ENCODE measurements around the gene DTYMK. TPM values are rescaled to one million over a fixed set of nuclear protein-coding genes. Genes with fewer than 3 reads are reported as not detected.

The DTYMK gene
- total RNA-seq, 1 donor from 2014 or later: 13.8 TPM

GRCh38 chr2:241645915-241646645, 40.5 kb downstream of the DTYMK start:
- DNase-seq: no peak

- DNase-seq: no peak
Measured at GRCh38 chr2:241645056-241645914, 41.3 kb downstream of the DTYMK start.

GRCh38 chr2:241641631-241642030, 45.0 kb downstream of the DTYMK start:
- DNase-seq: no peak

GRCh38 chr2:241640165-241640795, 46.3 kb downstream of the DTYMK start:
- no peak for DNase-seq

- no peak for DNase-seq
Measured at GRCh38 chr2:241639385-241639784, 47.2 kb downstream of the DTYMK start.

GRCh38 chr2:241638940-241639339, 47.7 kb downstream of the DTYMK start:
- DNase-seq: no peak

- no peak for DNase-seq
Measured at GRCh38 chr2:241637795-241638660, 48.6 kb downstream of the DTYMK start.

GRCh38 chr2:241637018-241637794, 49.4 kb downstream of the DTYMK start, which contains the start of the genes ATG4B and THAP4:
Gene ATG4B, plus strand, starts transcription at chr2:241637693. Its CDS starts 22 bp downstream, at chr2:241637715.
Gene THAP4, minus strand, starts transcription at chr2:241637158. Its CDS starts 141 bp downstream, at chr2:241637017.
- DNase-seq: peak; percentile 88

- DNase-seq: no peak
Measured at GRCh38 chr2:241636182-241637017, 50.2 kb downstream of the DTYMK start.

GRCh38 chr2:241635756-241636155, 50.9 kb downstream of the DTYMK start:
- DNase-seq: no peak

- no peak for DNase-seq
Measured at GRCh38 chr2:241633561-241633960, 53.1 kb downstream of the DTYMK start.

- DNase-seq: no peak
Measured at GRCh38 chr2:241632478-241633325, 53.9 kb downstream of the DTYMK start.

GRCh38 chr2:241629762-241630435, 56.7 kb downstream of the DTYMK start:
- no peak for DNase-seq

GRCh38 chr2:241627675-241628074, 58.9 kb downstream of the DTYMK start:
- DNase-seq: no peak

All from skin of body (tissue), 2 donors.